ENCODE measurements around the gene ZNF155. TPM values are rescaled to one million over a fixed set of nuclear protein-coding genes. Genes with fewer than 3 reads are reported as not detected.
"Not testable (repeated sequence)": the region's sequence is repeated elsewhere in the genome, so short reads cannot be mapped to it uniquely, and the experiment has no call there.

Gene ZNF155
- 7.5 and 7.9 TPM in 2 replicates for total RNA-seq (2014; rRNA removed; shearing (Covaris generic))
- polyA plus RNA-seq (2015; cell fraction: cytosol; rRNA removed): 1.9 and 3.1 TPM in 2 replicates
- 36.6 and 43.1 TPM in 2 replicates for polyA plus RNA-seq (2015; cell fraction: nucleus; rRNA removed)

- in situ Hi-C loops (cut with HindIII; ENCODE audit: low pct_unique_long_range_greater_than_20kb, low sequenced_read_pairs): no loop called here
Measured at GRCh38 chr19:43983912-43984686, at the start of gene ZNF155. ZNF155 (plus strand) TSS chr19:43984188; CDS start chr19:43988544, 4,356 bp downstream.

GRCh38 chr19:43934985-43935708, 48.8 kb upstream of the ZNF155 start, which contains the start of gene ZNF45:
ZNF45 (minus strand) TSS chr19:43935282; CDS start chr19:43922185, 13,097 bp downstream.
- in situ Hi-C loops (cut with HindIII; ENCODE audit: low pct_unique_long_range_greater_than_20kb, low sequenced_read_pairs): no loop called here
- DNase-seq (ENCODE audit: low read depth, low spot score): peak; percentile 88

More at GRCh38 chr19:43983912-43984686, at the start of gene ZNF155:
- DNase-seq (ENCODE audit: low read depth, low spot score): peak; percentile 97

GRCh38 chr19:43936188-43936587, 47.8 kb upstream of the ZNF155 start:
- in situ Hi-C loops (cut with HindIII; ENCODE audit: low pct_unique_long_range_greater_than_20kb, low sequenced_read_pairs): no loop called here
- DNase-seq (ENCODE audit: low read depth, low spot score): no peak

- in situ Hi-C loops (cut with HindIII; ENCODE audit: low pct_unique_long_range_greater_than_20kb, low sequenced_read_pairs): no loop called here
- DNase-seq (ENCODE audit: low read depth, low spot score): no peak
Measured at GRCh38 chr19:43939557-43940260, 44.3 kb upstream of the ZNF155 start.

GRCh38 chr19:43940719-43941118, 43.3 kb upstream of the ZNF155 start:
- DNase-seq (ENCODE audit: low read depth, low spot score): no peak
- in situ Hi-C loops (cut with HindIII; ENCODE audit: low pct_unique_long_range_greater_than_20kb, low sequenced_read_pairs): no loop called here

GRCh38 chr19:43941209-43941608, 42.8 kb upstream of the ZNF155 start:
- no peak for DNase-seq (ENCODE audit: low read depth, low spot score)
- in situ Hi-C loops (cut with HindIII; ENCODE audit: low pct_unique_long_range_greater_than_20kb, low sequenced_read_pairs): no loop called here

- DNase-seq (ENCODE audit: low read depth, low spot score); in situ Hi-C loops (cut with HindIII; ENCODE audit: low pct_unique_long_range_greater_than_20kb, low sequenced_read_pairs): not testable (repeated sequence)
Measured at GRCh38 chr19:43947412-43947811, 36.6 kb upstream of the ZNF155 start.

- in situ Hi-C loops (cut with HindIII; ENCODE audit: low pct_unique_long_range_greater_than_20kb, low sequenced_read_pairs); DNase-seq (ENCODE audit: low read depth, low spot score): not testable (repeated sequence)
Measured at GRCh38 chr19:43949803-43950202, 34.2 kb upstream of the ZNF155 start.

GRCh38 chr19:43950834-43951645, 32.9 kb upstream of the ZNF155 start, which contains the start of gene ZNF221:
ZNF221 (plus strand) TSS chr19:43951228; CDS start chr19:43962727, 11,499 bp downstream.
- DNase-seq (ENCODE audit: low read depth, low spot score): peak; percentile 97
- in situ Hi-C loops (cut with HindIII; ENCODE audit: low pct_unique_long_range_greater_than_20kb, low sequenced_read_pairs): no loop called here

- in situ Hi-C loops (cut with HindIII; ENCODE audit: low pct_unique_long_range_greater_than_20kb, low sequenced_read_pairs): no loop called here
- DNase-seq (ENCODE audit: low read depth, low spot score): no peak
Measured at GRCh38 chr19:43956827-43957226, 27.2 kb upstream of the ZNF155 start.

- in situ Hi-C loops (cut with HindIII; ENCODE audit: low pct_unique_long_range_greater_than_20kb, low sequenced_read_pairs): no loop called here
- DNase-seq (ENCODE audit: low read depth, low spot score): no peak
Measured at GRCh38 chr19:43957891-43958290, 26.1 kb upstream of the ZNF155 start.

GRCh38 chr19:43960411-43960810, 23.6 kb upstream of the ZNF155 start:
- in situ Hi-C loops (cut with HindIII; ENCODE audit: low pct_unique_long_range_greater_than_20kb, low sequenced_read_pairs): no loop called here
- no peak for DNase-seq (ENCODE audit: low read depth, low spot score)

- DNase-seq (ENCODE audit: low read depth, low spot score): no peak
- in situ Hi-C loops (cut with HindIII; ENCODE audit: low pct_unique_long_range_greater_than_20kb, low sequenced_read_pairs): no loop called here
Measured at GRCh38 chr19:43966079-43966694, 17.8 kb upstream of the ZNF155 start.

- no peak for DNase-seq (ENCODE audit: low read depth, low spot score)
- in situ Hi-C loops (cut with HindIII; ENCODE audit: low pct_unique_long_range_greater_than_20kb, low sequenced_read_pairs): no loop called here
Measured at GRCh38 chr19:43976732-43977131, 7.3 kb upstream of the ZNF155 start.

GRCh38 chr19:43983544-43983911, 460 bp upstream of the ZNF155 start:
- DNase-seq (ENCODE audit: low read depth, low spot score): no peak
- in situ Hi-C loops (cut with HindIII; ENCODE audit: low pct_unique_long_range_greater_than_20kb, low sequenced_read_pairs): no loop called here

GRCh38 chr19:43984687-43985000, 656 bp downstream of the ZNF155 start:
- in situ Hi-C loops (cut with HindIII; ENCODE audit: low pct_unique_long_range_greater_than_20kb, low sequenced_read_pairs): no loop called here

More at GRCh38 chr19:43984687-43985000, 656 bp downstream of the ZNF155 start:
- no peak for DNase-seq (ENCODE audit: low read depth, low spot score)
